Activated T-cell treated with anti-CD3 and anti-CD28 coated beads, Interleukin-2, amount 50 U/mL, for 1 hour (primary cell): ENCODE data around the gene CRYZ.

Source experiments
- DNase-seq: peaks from one replicate; pipeline ENCODE4 v3.0.0-alpha.2; 2020

The CRYZ gene

DNA sequence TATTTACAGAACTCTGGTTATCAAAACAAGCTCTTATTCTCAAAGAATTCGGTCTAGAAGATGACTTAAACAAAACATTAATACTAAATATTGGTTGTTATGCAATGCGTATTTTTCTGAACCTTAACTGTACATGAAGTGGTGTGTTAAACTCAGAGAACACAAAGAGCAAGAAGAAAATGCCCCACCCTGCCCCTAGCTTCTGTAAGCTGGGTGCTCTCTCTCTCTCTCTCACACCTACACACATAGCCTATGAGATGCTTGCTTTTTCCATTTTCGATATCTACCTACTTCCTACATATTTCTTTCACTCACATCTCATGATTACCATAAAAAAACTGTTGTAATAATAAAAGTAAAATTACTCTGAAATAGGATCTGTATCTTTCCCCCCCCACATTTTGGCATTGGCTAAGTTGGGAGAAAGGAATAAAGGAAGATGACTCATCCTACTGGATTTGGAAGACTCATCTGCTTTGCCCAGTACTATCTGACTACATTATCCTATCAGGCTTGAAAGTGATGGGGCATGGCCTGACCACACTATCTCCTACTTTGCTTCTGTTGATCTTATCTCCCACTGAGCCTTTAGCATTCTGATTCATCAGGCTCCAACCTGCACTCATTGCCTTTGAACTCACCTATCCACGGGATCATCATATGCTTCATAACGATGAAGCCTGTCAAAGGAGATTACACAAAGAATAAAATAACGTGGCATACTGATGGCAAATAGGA, 2.9 kb downstream of the CRYZ start:
- DNase-seq, result no peak

DNA sequence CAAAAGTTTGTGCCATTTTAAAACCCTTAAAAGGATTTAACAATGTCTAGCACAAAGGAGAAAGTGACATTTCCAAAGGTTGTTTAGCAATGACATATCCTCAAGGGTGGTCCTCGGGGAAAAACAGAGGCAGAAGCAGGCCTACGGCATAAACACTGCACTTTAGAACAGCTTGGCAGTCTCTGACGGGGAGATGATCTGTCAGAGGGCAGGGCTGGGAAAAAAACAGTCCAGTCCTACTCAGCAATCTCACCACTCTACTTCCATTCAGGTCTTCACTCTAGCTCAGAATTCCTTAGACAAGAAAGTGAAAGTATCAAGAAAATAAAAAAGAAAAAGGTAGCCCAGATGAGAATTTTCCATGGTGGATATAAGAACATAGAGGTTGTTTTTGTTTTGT, 4.1 kb downstream of the CRYZ start:
- no peak for DNase-seq

GRCh38 chr1:74726063-74726462, 6.8 kb downstream of the CRYZ start:
- no peak for DNase-seq

DNA sequence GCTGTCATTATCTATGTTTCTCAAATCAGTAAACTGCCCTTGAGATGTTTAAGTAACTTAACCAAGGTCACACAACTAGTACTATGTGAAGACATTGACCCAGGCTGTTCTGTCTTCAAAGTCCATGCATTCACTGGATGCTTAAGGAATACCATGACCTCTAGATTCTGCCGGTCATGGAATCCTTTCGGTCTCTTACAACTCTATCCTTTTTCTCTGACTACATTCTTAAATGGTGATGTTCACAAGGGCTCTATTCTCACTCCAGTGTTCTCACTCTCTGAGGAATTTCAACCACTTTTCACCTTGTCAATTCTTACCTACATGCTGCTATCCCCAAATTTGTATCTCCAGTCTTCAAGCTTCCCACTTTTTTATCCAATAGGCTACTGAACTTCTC, 15.2 kb downstream of the CRYZ start:
- no peak for DNase-seq

DNA sequence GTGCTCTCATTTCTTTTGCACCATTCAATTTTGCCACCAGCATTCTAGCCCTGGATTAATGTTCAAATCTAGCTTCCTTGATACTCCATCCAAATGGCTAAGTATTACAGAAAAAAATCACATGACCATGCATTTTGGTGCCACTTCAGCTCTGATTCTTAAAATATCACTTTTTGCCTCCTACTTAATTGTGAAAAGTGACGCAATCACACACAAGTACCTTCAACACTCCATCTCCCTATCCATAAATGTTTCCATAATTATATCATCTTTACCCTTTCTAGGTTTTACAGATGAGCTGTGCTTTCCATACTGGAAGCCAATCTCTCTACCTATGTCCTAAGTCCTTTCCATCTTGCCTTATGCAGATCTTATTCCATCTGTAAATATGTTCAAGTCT, 16.0 kb downstream of the CRYZ start:
- DNase-seq, result no peak

GRCh38 chr1:74715806-74716205, 17.0 kb downstream of the CRYZ start:
- no peak for DNase-seq

DNA sequence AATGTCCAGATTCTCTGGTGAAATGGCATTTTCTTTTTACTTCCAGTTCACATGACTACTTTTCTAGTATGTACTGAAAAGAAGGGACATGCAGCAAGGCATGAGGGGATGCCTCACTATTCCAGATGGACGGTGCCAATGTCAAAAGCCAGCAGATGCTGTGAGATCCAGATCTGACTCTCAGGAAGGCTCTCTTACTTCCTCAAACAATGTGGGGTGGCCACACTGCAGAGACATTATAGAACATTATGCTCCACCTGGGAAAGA, 17.7 kb downstream of the CRYZ start:
- no peak for DNase-seq

- DNase-seq, result no peak
Measured at GRCh38 chr1:74714429-74715235, 18.2 kb downstream of the CRYZ start.

DNA sequence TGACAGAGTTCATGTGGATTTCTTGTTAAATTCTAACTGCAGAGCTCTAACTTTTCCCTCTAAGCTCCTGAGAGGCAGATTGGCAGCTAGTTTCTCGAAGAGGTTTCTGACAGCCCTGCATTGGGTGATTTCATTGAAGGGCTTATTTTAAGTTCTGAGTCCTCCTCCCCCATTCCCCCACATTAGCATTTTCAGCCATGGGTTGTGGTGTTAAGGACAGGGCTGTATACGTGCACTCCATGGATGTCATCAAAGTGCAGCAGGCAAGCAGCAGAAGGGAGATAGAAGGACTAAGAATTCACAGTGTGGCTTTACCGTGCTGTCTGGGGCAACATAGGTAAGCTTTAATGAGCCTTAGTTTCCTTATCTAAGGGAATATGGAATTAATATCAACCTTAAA, 19.0 kb downstream of the CRYZ start:
- no peak for DNase-seq

- no peak for DNase-seq
Measured at GRCh38 chr1:74712881-74713280, 20.0 kb downstream of the CRYZ start.

DNA sequence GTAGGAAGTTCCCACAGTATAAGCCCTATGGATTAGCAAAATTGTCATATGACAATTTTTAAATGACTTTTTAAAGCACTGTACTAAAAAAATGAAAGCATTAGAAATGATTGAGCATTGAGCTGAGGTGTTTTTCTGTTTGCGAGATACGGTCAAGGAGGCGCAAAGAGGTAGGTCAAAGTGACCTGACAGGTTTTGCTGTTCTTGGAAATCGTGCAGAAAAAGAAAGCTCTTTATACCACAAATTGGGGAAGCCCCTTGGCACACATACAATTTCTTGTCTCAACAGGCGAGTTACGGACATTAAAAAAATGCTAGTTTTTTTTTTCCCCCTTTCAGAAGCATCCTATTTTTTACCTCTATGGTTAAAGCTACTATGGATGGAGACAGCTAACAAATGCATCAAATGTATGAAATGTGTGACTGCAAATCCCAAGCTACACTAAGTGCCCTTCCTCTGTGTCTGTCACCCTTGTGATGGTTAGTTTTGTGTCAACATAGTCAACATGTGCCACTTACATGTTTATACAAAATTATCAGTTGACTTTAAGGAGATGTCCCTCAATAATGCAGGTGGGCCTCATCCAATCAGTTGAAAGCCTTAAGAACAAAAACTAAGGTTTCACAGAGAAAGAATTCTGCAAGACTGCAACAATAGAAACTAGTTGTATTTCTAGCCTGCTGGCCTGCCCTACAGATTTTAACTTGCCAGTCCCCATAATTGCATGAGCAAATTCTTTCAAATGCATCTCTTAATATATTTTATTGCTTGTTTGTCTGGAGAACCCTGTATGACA, 29.3 kb downstream of the CRYZ start:
- no peak for DNase-seq

DNA sequence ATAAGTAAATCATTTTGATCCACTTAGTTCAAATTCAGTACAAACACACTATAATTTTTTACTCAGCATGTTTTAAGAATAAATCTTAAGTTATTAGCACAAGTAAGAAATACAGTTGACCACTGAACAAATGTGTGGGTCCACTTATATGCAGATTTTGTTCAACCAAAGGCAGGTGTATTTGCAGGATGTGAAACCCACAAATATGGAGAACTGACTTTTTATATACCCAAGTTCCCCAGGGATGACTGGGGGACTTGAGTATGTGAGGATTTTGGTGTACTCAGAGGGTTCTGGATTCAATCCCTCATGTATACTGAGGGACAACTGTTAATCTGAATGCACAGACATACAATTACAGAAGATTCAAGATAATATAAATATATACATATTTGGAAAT, 33.5 kb downstream of the CRYZ start:
- no peak for DNase-seq

DNA sequence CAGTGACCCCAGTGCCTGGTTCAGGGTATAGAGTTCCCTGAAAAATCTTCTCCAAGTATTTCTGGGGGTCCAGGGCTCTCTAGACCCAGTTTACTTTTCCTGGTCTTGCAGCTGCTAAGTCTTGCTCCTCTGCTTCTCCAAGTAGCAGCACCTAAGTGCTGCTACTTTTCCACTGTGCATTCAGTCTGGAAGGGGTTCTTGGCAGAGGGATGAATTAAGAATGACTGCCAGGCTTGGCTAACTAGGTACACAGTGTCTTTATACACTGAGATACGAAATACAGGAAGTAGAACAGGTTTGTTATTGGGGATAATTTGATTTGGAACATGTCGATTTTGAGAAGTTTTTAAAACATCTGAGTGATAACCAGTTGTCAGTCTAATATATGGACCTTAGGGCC, 35.0 kb downstream of the CRYZ start:
- DNase-seq, result no peak

- DNase-seq, result no peak
Measured at GRCh38 chr1:74693473-74693872, 39.4 kb downstream of the CRYZ start.

GRCh38 chr1:74690909-74691308, 41.9 kb downstream of the CRYZ start:
- DNase-seq, result no peak

GRCh38 chr1:74690364-74690696, 42.5 kb downstream of the CRYZ start:
- no peak for DNase-seq

DNA sequence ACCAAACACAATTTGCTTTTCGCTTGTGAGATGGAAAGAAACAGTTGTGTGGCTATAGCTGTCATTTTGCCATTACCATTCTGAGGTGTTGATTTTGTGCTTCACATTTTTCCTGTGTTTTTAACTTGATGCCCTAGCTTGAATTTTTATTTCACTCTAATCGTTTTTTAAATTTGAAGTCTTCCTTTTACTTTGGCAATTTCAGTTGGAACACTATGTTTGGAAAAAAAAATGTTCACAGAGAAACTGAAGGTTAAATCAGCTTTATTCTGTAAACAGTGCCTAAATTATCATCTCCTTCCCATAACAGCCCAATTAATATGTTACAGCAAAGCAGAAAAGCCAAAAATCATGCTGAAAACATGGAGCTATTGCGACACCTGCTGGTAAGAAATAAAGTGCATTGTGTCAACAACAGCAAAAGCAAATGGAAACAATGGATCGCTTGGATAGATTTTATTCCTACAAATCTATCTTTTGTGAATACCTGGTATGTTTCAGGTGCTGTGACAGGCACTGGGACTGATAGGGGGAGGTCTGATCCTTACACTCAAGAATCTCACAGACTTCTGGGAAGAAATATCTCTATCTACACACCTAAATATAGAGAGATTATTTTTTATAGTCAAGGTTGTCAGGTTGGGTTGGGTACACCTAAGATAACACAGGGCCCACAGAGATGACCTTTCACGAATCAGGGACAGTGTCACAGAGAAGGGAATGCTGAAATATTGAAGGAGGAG, 43.1 kb downstream of the CRYZ start:
- no peak for DNase-seq

DNA sequence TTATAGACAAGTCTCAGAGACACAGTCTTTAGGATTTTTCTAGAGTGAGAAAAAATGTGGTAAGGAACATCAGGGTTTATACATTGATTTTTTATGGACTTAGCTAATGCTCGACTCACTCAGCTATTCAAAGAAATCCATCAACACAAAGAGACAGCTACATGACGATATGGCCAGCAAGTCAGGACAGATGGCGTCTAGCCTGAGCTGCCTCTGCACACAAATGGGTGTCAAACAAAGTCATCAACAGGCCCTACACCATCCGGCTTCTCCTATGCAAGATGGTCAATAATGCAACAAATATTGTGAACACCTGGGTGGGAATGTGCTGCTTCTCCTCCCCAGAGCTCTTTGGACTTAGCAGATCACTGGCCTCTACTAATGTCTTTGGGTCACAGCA, 45.9 kb downstream of the CRYZ start:
- DNase-seq, result no peak

GRCh38 chr1:74684301-74684700, 48.5 kb downstream of the CRYZ start:
- DNase-seq, result no peak

- no peak for DNase-seq
Measured at GRCh38 chr1:74683656-74684055, 49.2 kb downstream of the CRYZ start.

DNA sequence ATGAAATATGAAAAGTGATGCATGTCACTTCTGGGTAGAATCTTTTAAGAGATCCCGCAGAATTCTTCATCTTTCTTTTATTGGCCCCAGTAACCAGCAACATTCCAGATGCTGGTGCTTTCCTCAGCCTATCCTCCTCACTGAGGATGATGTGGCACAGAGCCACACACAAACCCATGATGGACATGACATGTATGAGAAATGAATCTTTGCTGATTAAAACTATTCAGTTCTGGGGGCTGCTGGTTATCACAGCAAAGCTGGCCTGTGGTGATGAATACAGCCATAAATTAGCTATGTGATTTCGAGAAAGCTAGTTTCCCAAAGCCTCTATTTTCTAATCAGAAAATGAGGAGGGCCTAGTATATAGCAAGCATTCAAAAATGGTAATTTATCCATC, 51.0 kb downstream of the CRYZ start:
- DNase-seq, result no peak

GRCh38 chr1:74681449-74681848, 51.4 kb downstream of the CRYZ start:
- no peak for DNase-seq

GRCh38 chr1:74681001-74681400, 51.8 kb downstream of the CRYZ start:
- DNase-seq, result no peak

GRCh38 chr1:74679811-74680210, 53.0 kb downstream of the CRYZ start:
- DNase-seq, result no peak
